HG03095 (cell line): Measurements from ENCODE around the gene BCKDHB.

Experiments used
- ATAC-seq: cut with Tn5 transposase; IDR thresholded peaks from one replicate; pipeline ENCODE4 v1.9.1; 2021; ENCODE audit warnings: moderate library complexity; ENCODE audit not compliant: unreplicated experiment

The BCKDHB gene

GRCh38 chr6:80325742-80326141, 219.3 kb downstream of the BCKDHB start:
- no peak for ATAC-seq

DNA sequence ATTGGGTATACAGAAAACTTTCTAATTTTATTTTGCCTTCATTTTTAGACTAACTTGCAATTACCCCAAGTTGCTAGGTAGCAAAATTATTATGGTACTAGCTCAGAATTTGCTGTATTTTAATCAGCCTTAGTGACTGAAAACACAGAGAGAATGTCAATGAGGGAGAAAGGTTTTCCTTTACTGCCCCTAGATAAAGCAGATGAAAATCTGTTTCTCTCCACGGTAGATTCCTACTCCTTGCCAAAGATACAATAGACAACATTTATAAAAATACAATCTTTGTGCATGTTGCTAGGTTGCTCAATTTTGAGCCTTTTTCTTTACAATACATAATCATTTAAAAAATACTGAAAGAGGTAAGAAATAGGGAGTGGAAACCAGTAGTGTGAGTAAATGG, 222.2 kb downstream of the BCKDHB start:
- ATAC-seq: no peak

DNA sequence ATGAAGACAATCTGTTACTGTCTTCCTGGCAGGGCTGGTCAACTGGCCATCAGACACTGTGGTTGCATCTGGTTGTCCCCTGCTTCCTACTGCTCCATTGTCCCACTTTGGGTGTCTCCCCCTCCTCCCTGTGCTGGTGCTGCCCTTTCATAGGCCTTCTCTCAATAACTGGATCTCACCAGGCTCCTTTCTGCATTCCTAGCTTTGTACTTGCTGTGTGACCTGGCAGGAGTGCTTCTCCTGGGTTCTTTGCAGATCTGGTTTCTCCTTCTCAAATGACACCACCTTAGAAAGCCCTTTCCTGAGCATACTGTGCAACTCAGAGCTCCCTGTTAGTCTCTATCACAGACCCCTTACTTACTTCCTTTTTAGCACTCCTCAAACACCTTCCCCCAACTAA, 223.0 kb downstream of the BCKDHB start:
- no peak for ATAC-seq

DNA sequence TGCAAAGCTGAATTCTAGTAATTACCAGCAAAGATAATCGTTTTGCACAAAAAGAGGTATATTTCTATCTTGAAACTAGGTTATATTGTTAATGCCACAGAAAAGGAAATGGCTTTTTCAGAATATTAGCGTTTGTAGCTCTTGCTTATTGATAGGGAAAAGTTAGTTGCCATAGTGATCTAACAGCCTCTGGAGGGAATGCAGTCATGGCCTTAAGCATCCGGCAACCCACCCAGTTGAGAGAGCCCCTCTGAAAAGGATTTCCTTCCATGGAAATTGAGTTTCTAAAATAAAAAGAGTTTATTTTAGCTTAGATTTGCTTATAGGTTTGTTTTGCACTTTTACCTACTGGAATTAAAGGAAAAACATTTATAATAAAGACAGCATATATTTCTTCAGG, 224.5 kb downstream of the BCKDHB start:
- no peak for ATAC-seq

DNA sequence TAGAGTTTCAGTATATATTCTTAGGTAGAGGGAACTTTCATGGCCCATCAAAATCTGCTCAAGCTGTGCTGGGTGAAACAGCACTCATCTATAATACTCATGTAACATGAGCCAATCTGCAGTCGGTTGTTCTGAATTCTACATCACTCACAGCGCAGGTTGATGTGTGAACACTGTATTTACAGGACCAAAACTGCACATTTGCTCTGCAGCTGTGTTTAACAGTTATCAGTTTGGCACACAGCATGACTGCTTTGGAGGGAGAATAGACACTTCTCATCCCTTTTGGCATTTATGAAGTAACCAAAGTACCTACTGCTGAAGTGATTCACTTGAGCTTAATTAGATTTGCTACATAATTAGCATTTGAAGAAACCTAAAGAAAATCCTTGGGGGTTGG, 225.1 kb downstream of the BCKDHB start:
- ATAC-seq: no peak

- no peak for ATAC-seq
Observed at GRCh38 chr6:80331974-80332373, 225.5 kb downstream of the BCKDHB start.

DNA sequence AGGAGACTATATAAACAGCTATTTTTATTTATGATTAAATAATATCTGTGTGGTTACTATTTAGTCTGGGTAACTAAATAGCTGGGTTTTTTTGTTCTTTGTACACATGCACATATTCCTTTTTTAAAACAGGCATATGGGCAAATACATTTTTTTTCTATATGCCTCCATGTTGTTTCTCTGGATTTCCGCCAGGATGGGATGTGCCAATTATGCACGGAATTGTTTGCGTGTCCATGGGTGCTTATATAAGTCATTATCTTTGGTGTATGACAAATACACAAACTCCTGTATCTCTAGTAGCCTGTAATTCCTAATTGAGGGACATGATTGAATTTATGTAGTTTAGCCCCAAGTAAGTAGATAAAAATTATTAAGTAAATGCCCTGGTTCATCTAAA, 226.9 kb downstream of the BCKDHB start:
- no peak for ATAC-seq

- ATAC-seq: no peak
Observed at GRCh38 chr6:80335121-80335531, 228.7 kb downstream of the BCKDHB start.

DNA sequence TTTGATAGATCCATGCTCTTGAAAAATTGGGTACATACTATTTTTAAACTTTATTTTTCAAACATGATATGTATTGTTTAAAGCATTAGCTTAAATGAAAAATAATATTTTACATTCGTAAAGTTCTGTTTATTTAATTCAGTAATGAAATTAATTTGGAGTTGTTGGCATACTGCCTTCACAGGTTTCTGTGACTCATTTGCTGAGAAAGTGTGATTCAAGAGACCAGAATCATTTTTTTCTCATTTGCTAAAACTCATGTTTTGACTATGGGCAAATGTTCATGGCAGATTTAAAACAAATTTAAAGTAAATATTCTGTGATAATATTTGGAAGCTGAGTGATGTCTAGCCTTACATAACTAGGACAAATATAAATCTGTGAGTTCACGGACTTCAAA, 230.4 kb downstream of the BCKDHB start:
- ATAC-seq: no peak

DNA sequence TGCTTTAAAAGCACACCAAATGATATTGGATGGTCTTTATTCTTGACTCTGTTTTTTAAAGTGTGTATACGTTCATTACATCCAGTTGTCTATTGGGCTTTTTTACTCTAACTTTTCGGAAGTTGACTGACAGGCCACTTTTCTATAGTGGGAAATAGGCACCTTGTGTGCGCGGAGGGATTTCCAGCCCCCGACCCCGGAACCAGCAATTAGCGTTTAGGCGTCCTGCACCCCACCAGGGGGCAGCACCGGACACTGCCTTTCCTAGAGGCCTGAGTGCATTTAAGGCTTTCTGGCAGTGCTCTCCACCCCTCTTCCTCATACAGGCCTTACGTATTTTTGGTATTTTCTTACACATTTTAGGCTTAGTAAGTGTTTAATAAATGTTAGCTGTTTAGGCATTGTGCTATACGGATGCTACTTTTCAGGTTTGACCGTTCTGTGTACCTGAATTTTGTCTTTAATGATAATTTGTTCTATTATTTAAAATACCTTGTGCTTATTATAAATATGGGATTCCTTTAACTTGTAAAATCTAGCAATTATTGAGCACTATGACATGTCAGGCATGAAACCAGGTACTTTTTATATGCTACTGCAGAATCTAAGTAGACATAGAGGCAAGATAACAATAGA, 231.8 kb downstream of the BCKDHB start:
- peak; percentile 82 for ATAC-seq

DNA sequence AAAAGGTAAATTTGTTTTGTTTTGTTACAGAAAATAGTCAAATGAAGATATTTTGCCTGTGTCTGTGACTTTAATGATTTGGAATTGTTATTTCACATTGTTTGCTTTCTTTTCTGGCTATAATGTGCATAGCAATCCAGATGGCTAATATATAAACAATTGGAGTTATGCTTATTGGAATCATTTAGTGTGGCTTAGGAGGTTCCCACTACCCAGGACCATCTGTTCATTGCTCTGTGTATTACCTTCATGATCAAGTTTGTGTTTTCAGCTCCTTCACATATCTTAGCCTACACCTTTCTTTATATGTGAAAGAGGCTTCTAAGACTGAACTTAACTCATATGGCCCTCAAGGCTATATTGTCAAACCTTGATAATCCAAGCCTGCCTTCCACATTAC, 232.9 kb downstream of the BCKDHB start:
- no peak for ATAC-seq

- no peak for ATAC-seq
Observed at GRCh38 chr6:80340280-80340679, 233.8 kb downstream of the BCKDHB start.

GRCh38 chr6:80340686-80341085, 234.2 kb downstream of the BCKDHB start:
- ATAC-seq: no peak

GRCh38 chr6:80341330-80341729, 234.9 kb downstream of the BCKDHB start:
- ATAC-seq: no peak

- ATAC-seq: no peak
Observed at GRCh38 chr6:80343511-80343910, 237.0 kb downstream of the BCKDHB start.

DNA sequence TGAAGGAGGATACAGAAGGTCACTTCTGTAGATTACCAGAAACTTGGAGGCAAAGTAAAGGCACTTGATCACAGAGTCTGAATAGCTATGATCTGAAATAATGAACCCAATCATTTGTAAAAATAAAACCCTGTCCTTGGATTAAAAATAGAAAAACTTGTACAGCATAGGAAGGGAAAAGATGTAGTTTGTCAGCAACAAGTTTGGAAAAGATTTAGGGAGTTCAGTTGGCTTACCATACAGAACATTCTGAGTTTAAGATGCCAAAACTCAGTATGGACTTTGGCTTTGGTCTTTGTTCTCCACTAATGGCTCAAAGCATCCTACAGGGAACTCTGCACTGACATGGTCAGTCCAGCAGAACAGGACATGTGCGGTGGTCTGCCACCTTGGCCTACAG, 240.6 kb downstream of the BCKDHB start:
- no peak for ATAC-seq

DNA sequence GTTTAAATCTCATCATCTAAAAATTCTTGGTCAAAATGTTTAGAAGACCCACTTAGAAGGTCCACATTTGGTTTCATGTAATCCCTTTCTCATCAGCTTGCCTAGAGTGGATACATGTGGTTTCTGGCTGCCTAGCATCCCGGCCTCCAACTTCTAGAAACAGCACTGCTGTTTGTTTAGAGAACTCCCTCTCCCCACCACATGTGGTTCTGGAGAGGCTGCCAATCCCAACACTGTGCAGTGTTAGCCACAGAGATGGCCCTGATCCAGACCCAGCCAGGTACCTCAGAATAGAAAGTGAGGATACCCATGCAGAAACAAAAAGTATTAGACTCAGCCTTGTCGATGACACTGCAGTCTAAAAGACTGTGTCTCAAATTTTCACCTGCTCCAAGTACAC, 241.8 kb downstream of the BCKDHB start:
- ATAC-seq: no peak

GRCh38 chr6:80356000-80356399, 249.5 kb downstream of the BCKDHB start:
- ATAC-seq: no peak

DNA sequence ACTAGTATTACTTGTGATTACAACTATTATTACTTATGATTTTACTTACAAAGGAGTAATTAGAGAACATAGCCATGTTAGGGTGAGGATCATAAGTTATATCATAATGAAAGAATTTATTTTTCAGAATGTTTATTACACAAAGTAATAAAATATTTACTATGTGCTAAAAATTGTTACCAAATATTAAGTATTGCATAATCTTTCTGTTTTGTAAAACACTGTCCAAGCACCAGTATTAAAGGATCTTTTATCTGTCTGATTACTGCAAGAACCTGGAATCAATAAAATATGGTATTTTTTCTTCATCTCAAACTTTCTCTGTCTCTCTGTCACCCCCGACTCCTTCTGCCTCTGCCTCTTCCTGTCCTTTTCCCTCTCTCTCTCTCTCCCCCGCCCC, 250.1 kb downstream of the BCKDHB start:
- no peak for ATAC-seq

- ATAC-seq: no peak
Observed at GRCh38 chr6:80357081-80357480, 250.6 kb downstream of the BCKDHB start.

DNA sequence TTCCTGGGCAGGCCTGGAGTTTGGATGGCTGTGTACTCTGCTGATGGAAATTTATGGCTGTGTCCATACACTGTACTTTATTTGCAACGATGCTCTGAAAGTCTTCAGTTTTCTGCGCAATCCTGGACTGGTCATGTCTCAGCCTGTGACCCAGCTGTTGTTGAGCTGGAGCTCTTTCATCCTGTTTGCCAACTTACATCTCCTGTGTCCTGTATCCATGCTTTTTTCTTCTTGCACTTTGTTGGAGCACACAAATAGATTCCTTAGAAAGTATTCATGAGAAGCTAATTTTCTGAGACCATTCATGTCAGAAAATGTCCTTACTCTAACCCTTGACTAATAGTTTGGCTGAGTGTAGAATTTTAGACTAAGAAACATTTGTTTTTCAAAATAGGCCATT, 251.2 kb downstream of the BCKDHB start:
- no peak for ATAC-seq

DNA sequence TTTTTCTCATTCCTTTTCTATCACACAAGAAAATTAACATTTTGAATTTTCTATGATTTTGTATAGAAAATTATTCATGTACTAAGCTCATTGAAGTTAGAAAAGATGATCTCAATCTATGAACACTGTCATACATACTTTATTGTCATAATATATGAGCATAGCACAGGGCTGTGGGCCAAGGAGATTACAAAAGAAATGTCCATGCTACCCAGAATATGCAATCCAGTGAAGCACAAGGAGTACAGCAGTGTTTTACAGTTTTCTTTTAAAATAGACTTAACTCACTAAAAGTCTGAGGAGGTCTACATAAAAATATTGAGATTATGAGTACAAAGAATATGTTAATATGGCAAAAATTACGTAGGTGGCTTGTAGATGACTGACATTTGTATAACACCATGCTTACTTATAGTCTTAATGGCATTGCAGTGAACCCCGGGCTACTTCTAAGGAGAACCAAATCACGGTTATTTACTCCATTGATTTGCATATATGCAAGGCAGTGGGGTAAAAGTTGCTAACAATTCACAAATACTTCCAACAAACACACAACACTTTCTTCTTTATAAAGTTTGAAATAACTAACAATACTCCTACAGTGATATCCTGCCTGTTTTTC, 257.1 kb downstream of the BCKDHB start:
- ATAC-seq: no peak

DNA sequence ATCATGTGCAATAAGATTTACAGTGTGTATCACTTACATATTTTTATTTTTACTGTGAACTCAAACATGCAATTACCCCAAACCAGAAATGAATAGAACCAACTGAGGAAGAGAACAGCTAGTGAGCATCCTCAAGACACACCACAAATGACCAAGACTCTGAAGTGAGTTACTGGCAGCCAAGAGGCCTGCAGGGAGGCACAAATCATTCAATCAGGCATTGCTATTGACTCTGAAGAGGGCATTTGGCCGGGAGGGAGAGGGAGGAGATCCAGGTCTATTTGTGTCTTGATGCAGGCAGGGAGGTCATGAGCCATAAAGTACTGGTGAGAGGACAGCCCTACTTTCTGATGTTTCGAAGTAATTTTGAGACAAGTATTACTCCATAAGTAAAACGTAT, 257.7 kb downstream of the BCKDHB start:
- no peak for ATAC-seq
